Measurements from ENCODE around the gene CCHCR1. TPM values are rescaled to one million over a fixed set of nuclear protein-coding genes. Genes with fewer than 3 reads are reported as not detected.

The CCHCR1 gene
- total and polyA plus RNA-seq, 2 of the 13 experiments (the other 11 are each of a cell fraction or from before 2014, with no cell fraction given): 14.6 to 28.2 TPM

- TF ChIP-seq ETS1 (CRISPR knock-in tag; IDR thresholded peaks at IDR 0.05): no peak
- TF ChIP-seq ZMAT5 (CRISPR knock-in tag; IDR thresholded peaks at IDR 0.05; ENCODE audit: borderline replicate concordance, low read depth): no peak
- no peak; the same call in 1 of the 2 replicates for TF ChIP-seq ZNF354B (CRISPR knock-in tag; IDR thresholded peaks at IDR 0.05)
- no peak for TF ChIP-seq EED (CRISPR knock-in tag; IDR thresholded peaks at IDR 0.05)
- TF ChIP-seq KDM5B (CRISPR knock-in tag; IDR thresholded peaks at IDR 0.05; ENCODE audit: borderline replicate concordance): peak; percentile 71
- no peak; the same call in 1 of the 2 replicates for TF ChIP-seq ZNF232 (CRISPR knock-in tag; IDR thresholded peaks at IDR 0.05; ENCODE audit: borderline replicate concordance)
- TF ChIP-seq ARNT (IDR thresholded peaks at IDR 0.05): no peak
- no peak for TF ChIP-seq ATRX (CRISPR knock-in tag; IDR thresholded peaks at IDR 0.05; ENCODE audit: borderline replicate concordance)
- TF ChIP-seq SNRNP70 (IDR thresholded peaks at IDR 0.05; ENCODE audit: low read depth, low read length): no peak
- no peak for TF ChIP-seq ZNF704 (CRISPR knock-in tag; IDR thresholded peaks at IDR 0.05; ENCODE audit: borderline replicate concordance)
- TF ChIP-seq PRDM10 (CRISPR knock-in tag; IDR thresholded peaks at IDR 0.05; ENCODE audit: low read depth): 0 out of 2 replicates have a peak, but pooled peaks have one; percentile 27
- no peak for TF ChIP-seq SRSF9 (IDR thresholded peaks at IDR 0.05; ENCODE audit: borderline replicate concordance, insufficient read depth, low read depth, low read length, poor library complexity, severe bottlenecking)
- TF ChIP-seq ZNF761 (CRISPR knock-in tag; conservative IDR thresholded peaks at IDR 0.05): no peak
- TF ChIP-seq RNF2 (conservative IDR thresholded peaks at IDR 0.05; ENCODE audit: low read depth): no peak
- no peak for TF ChIP-seq TRIM22 (IDR thresholded peaks at IDR 0.05)
- TF ChIP-seq ZIK1 (CRISPR knock-in tag; IDR thresholded peaks at IDR 0.05; ENCODE audit: borderline replicate concordance, low read depth): no peak
- TF ChIP-seq ZNF280B (CRISPR knock-in tag; IDR thresholded peaks at IDR 0.05; ENCODE audit: borderline replicate concordance): no peak
These were observed 40.1 kb upstream of the CCHCR1 start (continued) for GRCh38 chr6:31197559-31198305.

All from HepG2 (cell line).